22Rv1 (cell line): Measurements from ENCODE around the gene TOGARAM1.

Experiments
- ZFX ChIP-seq: fragments of 450-650 bp; IDR thresholded peaks from 2 replicates; pipeline ENCODE4 v1.6.1; 2017; ENCODE audit warnings: antibody characterized with exemption, borderline replicate concordance
- TF ChIP-seq, protein P1 (sequence below): fragments of 450-650 bp; IDR thresholded peaks from 2 replicates; pipeline ENCODE4 v1.5.1; 2017; ENCODE audit warnings: mild to moderate bottlenecking

DNA sequence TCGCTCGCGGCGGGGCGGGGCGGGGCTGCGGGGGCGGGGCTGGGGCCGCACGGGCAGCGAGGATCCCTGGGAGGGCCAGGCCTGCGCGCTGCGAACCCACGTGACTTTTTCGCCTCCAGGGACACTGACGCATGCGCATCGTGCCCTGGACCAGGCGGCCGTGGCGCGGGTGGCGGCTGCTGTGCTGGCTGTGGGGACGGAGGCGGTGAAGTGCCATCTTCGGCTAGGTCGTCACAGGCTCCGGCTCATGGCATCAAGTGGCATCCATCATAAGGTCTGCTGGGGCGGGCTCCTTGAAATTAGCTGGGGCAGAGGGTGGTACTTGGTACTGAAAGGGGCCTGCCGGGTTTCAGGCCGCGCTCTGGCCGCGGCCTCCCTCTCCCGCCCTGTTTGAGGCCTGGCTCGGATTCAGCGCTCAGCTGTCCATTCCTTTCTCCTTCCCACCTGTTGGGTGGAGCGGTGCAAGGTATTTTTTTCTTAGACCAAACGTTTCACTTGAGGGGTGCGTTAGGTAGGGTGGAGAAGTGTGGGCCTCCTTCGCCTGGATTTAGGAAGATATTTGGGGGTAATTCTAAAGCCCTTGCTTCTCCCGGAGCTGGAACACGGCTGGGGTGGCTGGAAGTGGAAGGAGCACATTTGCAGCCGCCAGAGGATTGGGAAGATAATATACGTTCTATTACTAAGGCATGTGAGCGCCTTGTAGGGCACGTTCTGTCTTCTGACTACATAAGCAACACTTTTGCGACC is 122.2 kb downstream of the TOGARAM1 start, which contains the start of gene PRPF39:
- TF ChIP-seq, protein P1, sequence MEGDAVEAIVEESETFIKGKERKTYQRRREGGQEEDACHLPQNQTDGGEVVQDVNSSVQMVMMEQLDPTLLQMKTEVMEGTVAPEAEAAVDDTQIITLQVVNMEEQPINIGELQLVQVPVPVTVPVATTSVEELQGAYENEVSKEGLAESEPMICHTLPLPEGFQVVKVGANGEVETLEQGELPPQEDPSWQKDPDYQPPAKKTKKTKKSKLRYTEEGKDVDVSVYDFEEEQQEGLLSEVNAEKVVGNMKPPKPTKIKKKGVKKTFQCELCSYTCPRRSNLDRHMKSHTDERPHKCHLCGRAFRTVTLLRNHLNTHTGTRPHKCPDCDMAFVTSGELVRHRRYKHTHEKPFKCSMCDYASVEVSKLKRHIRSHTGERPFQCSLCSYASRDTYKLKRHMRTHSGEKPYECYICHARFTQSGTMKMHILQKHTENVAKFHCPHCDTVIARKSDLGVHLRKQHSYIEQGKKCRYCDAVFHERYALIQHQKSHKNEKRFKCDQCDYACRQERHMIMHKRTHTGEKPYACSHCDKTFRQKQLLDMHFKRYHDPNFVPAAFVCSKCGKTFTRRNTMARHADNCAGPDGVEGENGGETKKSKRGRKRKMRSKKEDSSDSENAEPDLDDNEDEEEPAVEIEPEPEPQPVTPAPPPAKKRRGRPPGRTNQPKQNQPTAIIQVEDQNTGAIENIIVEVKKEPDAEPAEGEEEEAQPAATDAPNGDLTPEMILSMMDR: no peak
- TF ChIP-seq ZFX: no peak
